Mesenchymal stem cell (in vitro differentiated cells and primary cell): ENCODE measurements around the gene ZNF142.

Experiments
- DNase-seq: peaks from one replicate; pipeline ENCODE4 v3.0.0-alpha.2; 2013
- H2AFZ ChIP-seq: one replicate; pipeline ENCODE4 v1.6.1; 2013; ENCODE audit warnings: low read depth, mild to moderate bottlenecking, control low read depth, inconsistent platforms, low read length, moderate library complexity
- H2AK5ac ChIP-seq: 2 replicates; pipeline ENCODE4 v1.6.1; 2013; ENCODE audit warnings: low read length, moderate library complexity, mild to moderate bottlenecking, inconsistent platforms; ENCODE audit not compliant: severe bottlenecking
- H2BK120ac ChIP-seq: one replicate; pipeline ENCODE4 v1.6.1; 2013; ENCODE audit warnings: low read depth, mild to moderate bottlenecking, inconsistent platforms, low read length, moderate library complexity
- H2BK12ac ChIP-seq, 2 experiments: one replicate each; pipeline ENCODE4 v1.6.1; 2013; ENCODE audit warnings: inconsistent platforms in 2 of 2, low read length in 2 of 2, mild to moderate bottlenecking in 2 of 2, moderate library complexity in 2 of 2, control low read depth in 1 of 2
- H2BK15ac ChIP-seq: one replicate; pipeline ENCODE4 v1.6.1; 2013; ENCODE audit warnings: mild to moderate bottlenecking, low read depth, inconsistent platforms; ENCODE audit not compliant: poor library complexity, severe bottlenecking
- H2BK5ac ChIP-seq: 2 replicates; pipeline ENCODE4 v1.6.1; 2013; ENCODE audit warnings: low read depth, mild to moderate bottlenecking, low read length, control low read depth, inconsistent platforms; ENCODE audit not compliant: poor library complexity, severe bottlenecking
- H3K14ac ChIP-seq, 2 experiments: one replicate each; pipeline ENCODE4 v1.6.1; 2013; ENCODE audit warnings: inconsistent platforms in 2 of 2, low read length in 2 of 2, control low read depth in 1 of 2, mild to moderate bottlenecking in 1 of 2, moderate library complexity in 1 of 2
- H3K18ac ChIP-seq, 2 experiments: one replicate each; pipeline ENCODE4 v1.6.1; 2013; ENCODE audit warnings: inconsistent platforms in 2 of 2, low read length in 2 of 2, control low read depth in 1 of 2, low read depth in 1 of 2, mild to moderate bottlenecking in 1 of 2
- H3K23ac ChIP-seq, 2 experiments: one replicate each; pipeline ENCODE4 v1.6.1; 2013; ENCODE audit warnings: inconsistent platforms in 2 of 2, low read length in 2 of 2, mild to moderate bottlenecking in 2 of 2, moderate library complexity in 2 of 2, control low read depth in 1 of 2
- H3K27ac ChIP-seq: 2 replicates; pipeline ENCODE4 v1.5.1; 2013; ENCODE audit warnings: mild to moderate bottlenecking, moderate library complexity, low read length, control low read depth, inconsistent platforms; ENCODE audit not compliant: poor library complexity, severe bottlenecking
- H3K27me3 ChIP-seq, 2 experiments: 2 replicates each; pipeline versions ENCODE4 v1.6.1 to v1.7.0; 2013; ENCODE audit warnings: low read length in 2 of 2, mild to moderate bottlenecking in 2 of 2, moderate library complexity in 2 of 2, control low read depth in 1 of 2, inconsistent platforms in 1 of 2; ENCODE audit not compliant: control insufficient read depth in 1 of 2, insufficient read depth in 1 of 2
- H3K36me3 ChIP-seq, 2 experiments: 2 replicates each; pipeline versions ENCODE4 v1.6.1 to v1.7.0; 2013; ENCODE audit warnings: low read length in 2 of 2, control low read depth in 1 of 2, inconsistent platforms in 1 of 2, low read depth in 1 of 2, mild to moderate bottlenecking in 1 of 2; ENCODE audit not compliant: insufficient read depth in 2 of 2, control insufficient read depth in 1 of 2
- H3K4ac ChIP-seq, 2 experiments: one replicate each; pipeline ENCODE4 v1.6.1; 2013; ENCODE audit warnings: inconsistent platforms in 2 of 2, low read length in 2 of 2, mild to moderate bottlenecking in 2 of 2, moderate library complexity in 2 of 2, control low read depth in 1 of 2, low read depth in 1 of 2
- H3K4me1 ChIP-seq: 2 replicates; pipeline ENCODE4 v1.6.1; 2013; ENCODE audit warnings: low read depth, low read length, control low read depth; ENCODE audit not compliant: control insufficient read depth, insufficient read depth
- H3K4me2 ChIP-seq: 2 replicates; pipeline ENCODE4 v1.6.1; 2013; ENCODE audit warnings: low read length, mild to moderate bottlenecking, inconsistent platforms; ENCODE audit not compliant: poor library complexity, severe bottlenecking
- H3K4me3 ChIP-seq, 2 experiments: 2 replicates each; pipeline versions ENCODE4 v1.5.1 to v1.7.0; 2013; ENCODE audit warnings: low read length in 2 of 2, mild to moderate bottlenecking in 2 of 2, control low read depth in 1 of 2, low read depth in 1 of 2; ENCODE audit not compliant: insufficient read depth in 1 of 2
- H3K79me1 ChIP-seq: replicated peaks from 2 replicates; pipeline ENCODE4 v1.6.1; 2013; ENCODE audit warnings: mild to moderate bottlenecking, control low read depth, low read length, inconsistent platforms; ENCODE audit not compliant: poor library complexity, severe bottlenecking
- H3K9ac ChIP-seq: 2 replicates; pipeline ENCODE4 v1.7.0; 2013; ENCODE audit warnings: mild to moderate bottlenecking, low read length, moderate library complexity
- H3K9me3 ChIP-seq: 2 replicates; pipeline ENCODE4 v1.7.0; 2013; ENCODE audit warnings: mild to moderate bottlenecking, low read length; ENCODE audit not compliant: control insufficient read depth
- H4K8ac ChIP-seq: one replicate; pipeline ENCODE4 v1.6.1; 2013; ENCODE audit warnings: inconsistent platforms, mild to moderate bottlenecking, low read length, moderate library complexity
- H4K91ac ChIP-seq: one replicate; pipeline ENCODE4 v1.6.1; 2013; ENCODE audit warnings: mild to moderate bottlenecking, low read length, inconsistent platforms
- WGBS: methylation state at CpG from one replicate; pipeline ENCODE4 v1.1.7; 2013; ENCODE audit warnings: mixed read lengths; 5-methylcytosine and 5-hydroxymethylcytosine counted together

The ZNF142 gene

DNA sequence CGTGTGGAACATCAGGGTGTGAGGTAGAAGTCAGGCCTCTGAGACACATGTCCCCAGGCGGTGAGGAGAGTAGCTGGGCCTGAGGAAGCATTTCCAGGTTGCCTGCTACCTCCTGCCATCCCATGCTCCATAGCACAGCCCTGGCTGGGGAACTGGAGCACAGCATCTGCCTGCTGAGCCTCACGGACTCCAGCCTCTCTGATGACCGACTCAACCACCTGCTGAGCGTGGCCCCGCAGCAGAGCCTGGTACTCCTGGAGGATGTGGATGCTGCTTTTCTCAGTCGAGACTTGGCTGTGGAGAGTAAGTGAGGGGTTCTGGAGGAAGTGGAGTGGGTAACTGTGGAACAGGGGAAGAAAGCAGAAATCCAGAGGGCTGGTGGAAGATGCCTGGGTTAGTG is 3.0 kb upstream of the ZNF142 start:
- H3K18ac ChIP-seq = no peak overlapping the region
- H3K4ac ChIP-seq = no peak overlapping the region
- H2AK5ac ChIP-seq = no peak overlapping the region
- no peak overlapping the region for H4K8ac ChIP-seq
- H4K91ac ChIP-seq = no peak overlapping the region
- H3K4me1 ChIP-seq = no peaks in the 10 kb centered on the region
- H3K14ac ChIP-seq = no peak overlapping the region
- H2BK15ac ChIP-seq = no peak overlapping the region
- no peaks in the 10 kb centered on the region for H3K27me3 ChIP-seq
- DNase-seq = no peak
- peaks cover 54 to 66% of the 10 kb centered on the region in 2 experiments for H3K36me3 ChIP-seq
- no peak overlapping the region for H2BK120ac ChIP-seq
- no peak overlapping the region for H2AFZ ChIP-seq
- H2BK5ac ChIP-seq = no peak overlapping the region
- H3K79me1 ChIP-seq = peaks cover 31% of the 10 kb centered on the region
- H2BK12ac ChIP-seq = no peak overlapping the region
- H3K4me3 ChIP-seq = no peak overlapping the region
- H3K4me2 ChIP-seq = no peak overlapping the region
- no peaks in the 10 kb centered on the region for H3K9me3 ChIP-seq
- H3K23ac ChIP-seq = no peak overlapping the region
- no peak overlapping the region for H3K27ac ChIP-seq
- 91% methylated on average over 7 of the region's 7 CpGs for WGBS
- H3K9ac ChIP-seq = no peak overlapping the region

DNA sequence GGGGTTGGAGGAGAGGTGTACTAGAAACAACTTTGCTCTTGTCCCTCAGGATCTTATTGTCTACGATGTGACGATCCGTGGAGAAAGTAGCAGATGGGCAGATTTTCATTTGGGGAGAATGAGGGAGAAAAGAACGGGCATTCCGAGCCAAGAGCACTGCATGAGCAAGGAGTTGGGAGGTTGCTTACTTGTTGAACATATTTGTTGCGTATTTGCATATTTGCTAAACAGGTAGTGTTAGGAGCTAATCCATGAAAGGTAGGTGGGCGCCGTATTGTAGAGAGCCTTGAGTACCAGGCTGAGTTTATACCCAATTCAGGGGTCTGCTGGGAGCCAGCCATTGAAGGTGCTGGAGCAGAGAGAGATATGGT is 550 bp upstream of the ZNF142 start:
- Histone ChIP-seq H2BK5ac (no peak overlapping the region), H2BK15ac (no peak overlapping the region), H3K4me3 (peak overlapping the region; percentile 69 to 97), H4K91ac (no peak overlapping the region), H3K18ac (no peak overlapping the region), H2BK12ac (no peak overlapping the region), H3K4ac (peak overlapping the region; percentile 1 to 76), H3K4me1 (no peaks in the 10 kb centered on the region), H3K27me3 (no peaks in the 10 kb centered on the region), H3K9me3 (no peaks in the 10 kb centered on the region), H2BK120ac (no peak overlapping the region), H2AFZ (peak overlapping the region; percentile 95), H4K8ac (peak overlapping the region; percentile 82), H3K36me3 (peaks cover 56 to 69% of the 10 kb centered on the region in 2 experiments), H3K9ac (peak overlapping the region; percentile 90), H3K4me2 (peak overlapping the region; percentile 85), H3K14ac (no peak overlapping the region), H3K27ac (no peak overlapping the region), H3K23ac (no peak overlapping the region), H3K79me1 (peaks cover 39% of the 10 kb centered on the region), H2AK5ac (no peak overlapping the region)
- no peak for DNase-seq
- 37% methylated on average over 8 of the region's 8 CpGs for WGBS

DNA sequence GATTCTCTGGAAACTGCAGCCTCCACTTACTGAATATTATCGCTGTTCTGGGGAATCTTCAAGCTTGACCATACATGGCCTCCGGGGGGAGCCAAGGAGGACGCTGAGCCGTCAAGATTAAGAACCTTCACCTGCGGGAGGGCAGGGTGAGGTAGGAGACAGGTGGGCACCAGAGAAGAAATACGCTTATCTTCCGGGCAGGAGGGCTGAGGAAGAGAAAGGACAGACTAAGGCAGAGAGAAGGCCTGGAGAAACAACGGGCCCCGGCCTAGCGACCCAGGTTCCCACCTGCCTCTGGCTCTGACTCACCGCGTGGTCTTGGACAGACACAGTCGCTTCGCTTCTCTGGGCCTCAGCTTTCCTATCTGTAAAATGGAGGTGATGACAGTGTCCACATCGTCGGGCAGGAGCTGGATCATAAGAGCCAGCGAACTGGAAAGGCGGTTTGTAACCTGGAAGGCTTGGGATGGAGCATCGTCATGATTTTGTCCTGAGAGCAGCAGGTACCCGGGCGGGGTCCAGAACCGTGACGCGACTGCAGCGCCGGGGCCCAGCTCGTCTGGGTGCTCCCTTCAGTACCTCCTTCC is 659 bp downstream of the ZNF142 start:
- no peak overlapping the region for H2BK120ac ChIP-seq
- H3K9ac ChIP-seq = peak overlapping the region; percentile 90
- H3K23ac ChIP-seq = no peak overlapping the region
- peak; percentile 63 for DNase-seq
- H2AFZ ChIP-seq = peak overlapping the region; percentile 91
- peaks cover 51 to 69% of the 10 kb centered on the region in 2 experiments for H3K36me3 ChIP-seq
- peak overlapping the region; percentile 17 for H3K27ac ChIP-seq
- no peaks in the 10 kb centered on the region for H3K27me3 ChIP-seq
- no peak overlapping the region for H4K91ac ChIP-seq
- H3K4me2 ChIP-seq = peak overlapping the region; percentile 79
- no peak overlapping the region for H2BK5ac ChIP-seq
- H3K14ac ChIP-seq = peak overlapping the region in 1 of 2 experiments; percentile 41
- H3K79me1 ChIP-seq = peaks cover 37% of the 10 kb centered on the region
- peak overlapping the region in 1 of 2 experiments; percentile 10 for H2BK12ac ChIP-seq
- no peak overlapping the region for H2AK5ac ChIP-seq
- H4K8ac ChIP-seq = peak overlapping the region; percentile 27
- peak overlapping the region in 1 of 2 experiments; percentile 29 for H3K4ac ChIP-seq
- WGBS = under 1% methylated on average over 27 of the region's 27 CpGs
- peak overlapping the region; percentile 69 to 97 for H3K4me3 ChIP-seq
- no peak overlapping the region for H2BK15ac ChIP-seq
- H3K18ac ChIP-seq = peak overlapping the region in 1 of 2 experiments; percentile 76
- H3K4me1 ChIP-seq = no peaks in the 10 kb centered on the region
- H3K9me3 ChIP-seq = no peaks in the 10 kb centered on the region

- no peak overlapping the region for H2BK12ac ChIP-seq
- no peak overlapping the region for H3K4me2 ChIP-seq
- 95% methylated on average over 2 of the region's 2 CpGs for WGBS
- no peak overlapping the region for H2AFZ ChIP-seq
- no peak overlapping the region for H4K91ac ChIP-seq
- peaks cover 38 to 66% of the 10 kb centered on the region in 2 experiments for H3K36me3 ChIP-seq
- no peak overlapping the region for H2BK15ac ChIP-seq
- no peak overlapping the region for H3K9ac ChIP-seq
- no peak overlapping the region for H2BK120ac ChIP-seq
- no peak overlapping the region for H3K18ac ChIP-seq
- DNase-seq = no peak
- H3K79me1 ChIP-seq = peaks cover 38% of the 10 kb centered on the region
- H3K27ac ChIP-seq = no peak overlapping the region
- H3K4me1 ChIP-seq = peaks cover 2% of the 10 kb centered on the region
- no peak overlapping the region for H2BK5ac ChIP-seq
- no peak overlapping the region for H3K23ac ChIP-seq
- no peak overlapping the region for H3K4me3 ChIP-seq
- no peak overlapping the region for H3K4ac ChIP-seq
- no peaks in the 10 kb centered on the region for H3K9me3 ChIP-seq
- no peak overlapping the region for H4K8ac ChIP-seq
- H2AK5ac ChIP-seq = no peak overlapping the region
- H3K27me3 ChIP-seq = no peaks in the 10 kb centered on the region
- no peak overlapping the region for H3K14ac ChIP-seq
Observed at GRCh38 chr2:218655751-218656150, 3.7 kb downstream of the ZNF142 start.
